PFSK-1 (cell line): Measurements from ENCODE around the gene MCTP1.

Experiments used
- FOXP2 ChIP-seq: optimal IDR thresholded peaks from 2 replicates; pipeline ENCODE3; 2011; ENCODE audit warnings: borderline replicate concordance, control low read depth, inconsistent platforms; ENCODE audit not compliant: insufficient read depth; ENCODE audit errors: extremely low read length, extremely low read depth
- POLR2AphosphoS5 ChIP-seq: IDR thresholded peaks from 2 replicates; pipeline ENCODE4 v1.6.1; 2012; ENCODE audit warnings: low read depth, mild to moderate bottlenecking, control low read depth, low read length, moderate library complexity
- REST ChIP-seq, 2 experiments: IDR thresholded peaks; 2 replicates each; pipeline versions ENCODE4 v1.6.1 to v1.8.0; 2011 to 2012; ENCODE audit warnings: low read depth in 2 of 2, low read length in 2 of 2, control low read depth in 1 of 2, inconsistent platforms in 1 of 2, mild to moderate bottlenecking in 1 of 2, moderate library complexity in 1 of 2; ENCODE audit not compliant: insufficient read depth in 1 of 2
- SIN3A ChIP-seq: IDR thresholded peaks from 2 replicates; pipeline ENCODE4 v1.6.1; 2012; ENCODE audit warnings: mild to moderate bottlenecking, low read length, moderate library complexity, borderline replicate concordance; ENCODE audit not compliant: insufficient read depth
- TAF1 ChIP-seq: IDR thresholded peaks from 2 replicates; pipeline ENCODE4 v1.6.1; 2012; ENCODE audit warnings: low read length, control low read depth, borderline replicate concordance; ENCODE audit not compliant: insufficient read depth

The MCTP1 gene

GRCh38 chr5:94928891-94929290 lies 356.0 kb downstream of the MCTP1 start:
- TF ChIP-seq SIN3A (no peak), TAF1 (no peak), REST (IDR thresholded peaks at IDR 0.05; ENCODE audit: insufficient read depth in 1 of 2, low read depth in 2 of 2, low read length in 2 of 2) (no peak), FOXP2 (no peak), POLR2AphosphoS5 (no peak)

- TF ChIP-seq REST (IDR thresholded peaks at IDR 0.05; ENCODE audit: insufficient read depth in 1 of 2, low read depth in 2 of 2, low read length in 2 of 2) (no peak), FOXP2 (no peak), SIN3A (no peak), POLR2AphosphoS5 (no peak), TAF1 (no peak)
These were observed 364.3 kb downstream of the MCTP1 start for GRCh38 chr5:94920570-94920969.

DNA sequence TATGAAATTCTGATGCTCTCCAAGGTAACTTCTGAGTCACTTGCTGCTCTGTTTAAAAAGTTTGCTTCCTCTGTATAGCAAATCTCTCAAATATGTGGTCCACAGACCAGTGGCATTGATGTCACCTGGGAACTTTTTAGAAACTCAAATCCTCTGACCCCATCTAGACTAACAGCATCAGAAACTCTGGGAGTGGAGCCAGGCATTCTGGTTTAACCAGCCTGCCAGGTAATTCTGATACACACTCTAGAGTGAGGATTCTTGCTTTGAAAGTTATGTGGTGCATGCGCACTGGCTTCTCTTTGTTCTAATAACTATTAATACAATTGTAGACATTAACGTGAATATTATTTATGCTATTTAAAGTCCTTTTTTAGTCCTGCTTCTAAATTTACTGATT lies 368.3 kb downstream of the MCTP1 start:
- TF ChIP-seq TAF1: no peak

DNA sequence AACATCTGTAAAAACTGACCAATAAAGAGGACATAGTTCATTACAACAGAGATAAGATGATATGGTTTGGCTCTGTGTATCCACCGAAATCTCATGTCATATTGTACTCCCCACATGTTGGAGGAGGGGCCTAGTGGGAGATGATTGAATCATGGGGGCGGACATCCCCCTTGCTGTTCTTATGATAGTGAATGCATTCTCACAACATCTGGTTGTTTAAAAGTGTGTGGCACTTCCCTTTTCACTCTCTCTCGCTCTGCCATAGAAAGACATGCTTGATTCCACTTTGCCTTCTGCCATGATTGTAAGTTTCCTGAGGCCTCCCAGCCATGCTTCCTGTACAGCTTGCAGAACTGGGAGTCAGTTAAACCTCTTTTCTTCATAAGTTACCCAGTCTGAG lies 373.6 kb downstream of the MCTP1 start:
- TF ChIP-seq SIN3A: no peak
- TF ChIP-seq POLR2AphosphoS5: no peak
- no peak for TF ChIP-seq REST (IDR thresholded peaks at IDR 0.05; ENCODE audit: insufficient read depth in 1 of 2, low read depth in 2 of 2, low read length in 2 of 2)
- TF ChIP-seq FOXP2: no peak
- no peak for TF ChIP-seq TAF1

DNA sequence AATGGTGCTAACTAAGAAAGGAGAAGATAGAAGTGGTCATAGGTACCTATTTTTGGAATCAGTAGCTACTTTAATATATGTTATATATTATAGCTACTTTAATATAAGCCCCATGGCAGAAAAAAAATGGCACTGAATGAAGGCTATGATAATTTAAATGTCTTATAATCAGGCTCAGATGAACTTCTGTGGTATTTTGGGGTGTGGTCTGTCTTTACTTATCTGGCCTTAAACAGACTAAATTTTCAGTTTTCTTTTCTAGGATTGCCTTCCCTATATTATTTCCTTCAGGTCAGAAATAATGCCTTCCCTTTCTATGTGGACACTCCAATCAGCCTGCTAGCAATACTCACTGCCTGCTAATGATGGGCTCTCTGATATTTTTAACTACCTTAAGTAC lies 374.2 kb downstream of the MCTP1 start:
- TF ChIP-seq SIN3A: no peak
- no peak for TF ChIP-seq REST (IDR thresholded peaks at IDR 0.05; ENCODE audit: insufficient read depth in 1 of 2, low read depth in 2 of 2, low read length in 2 of 2)
- TF ChIP-seq FOXP2: no peak
- TF ChIP-seq POLR2AphosphoS5: no peak
- no peak for TF ChIP-seq TAF1
